Rectal smooth muscle tissue (tissue), 1 donor: ENCODE results near the gene LSG1.

ENCODE experiments used
- H3K27ac ChIP-seq: one replicate; pipeline ENCODE4 v1.7.0; 2013; ENCODE audit warnings: low read depth, low read length, inconsistent platforms
- H3K27me3 ChIP-seq: one replicate; pipeline ENCODE4 v1.7.0; 2013; ENCODE audit warnings: low read length; ENCODE audit not compliant: control insufficient read depth, insufficient read depth
- H3K36me3 ChIP-seq: one replicate; pipeline ENCODE4 v1.7.0; 2013; ENCODE audit warnings: low read length; ENCODE audit not compliant: control insufficient read depth, insufficient read depth
- H3K4me1 ChIP-seq: one replicate; pipeline ENCODE4 v1.7.0; 2013; ENCODE audit warnings: low read length; ENCODE audit not compliant: control insufficient read depth, insufficient read depth
- H3K4me3 ChIP-seq: one replicate; pipeline ENCODE4 v1.7.0; 2013; ENCODE audit warnings: low read length
- H3K9ac ChIP-seq: one replicate; pipeline ENCODE4 v1.7.0; 2013; ENCODE audit warnings: low read length

LSG1 gene

GRCh38 chr3:194664857-194665256 is 7.1 kb downstream of the LSG1 start:
- H3K9ac ChIP-seq = no peak overlapping the region

GRCh38 chr3:194661946-194662345 is 10.0 kb downstream of the LSG1 start:
- Histone ChIP-seq H3K27me3 (no peaks in the 10 kb centered on the region), H3K9ac (no peak overlapping the region), H3K4me3 (no peak overlapping the region), H3K36me3 (peaks cover 28% of the 10 kb centered on the region), H3K27ac (no peak overlapping the region), H3K4me1 (no peaks in the 10 kb centered on the region)

More at GRCh38 chr3:194664857-194665256, 7.1 kb downstream of the LSG1 start:
- H3K36me3 ChIP-seq = peaks cover 21% of the 10 kb centered on the region
- no peak overlapping the region for H3K4me3 ChIP-seq
- H3K27ac ChIP-seq = no peak overlapping the region
- no peaks in the 10 kb centered on the region for H3K27me3 ChIP-seq
- H3K4me1 ChIP-seq = no peaks in the 10 kb centered on the region

GRCh38 chr3:194661374-194661773 is 10.6 kb downstream of the LSG1 start:
- Histone ChIP-seq H3K27ac (no peak overlapping the region), H3K36me3 (peaks cover 28% of the 10 kb centered on the region), H3K9ac (no peak overlapping the region), H3K27me3 (no peaks in the 10 kb centered on the region), H3K4me3 (no peak overlapping the region), H3K4me1 (no peaks in the 10 kb centered on the region)

GRCh38 chr3:194659778-194660177 is 12.2 kb downstream of the LSG1 start:
- no peak overlapping the region for H3K4me3 ChIP-seq
- no peaks in the 10 kb centered on the region for H3K4me1 ChIP-seq
- H3K9ac ChIP-seq = no peak overlapping the region
- H3K27ac ChIP-seq = no peak overlapping the region
- peaks cover 21% of the 10 kb centered on the region for H3K36me3 ChIP-seq
- no peaks in the 10 kb centered on the region for H3K27me3 ChIP-seq

- H3K27me3 ChIP-seq = no peaks in the 10 kb centered on the region
- H3K4me3 ChIP-seq = no peak overlapping the region
- H3K36me3 ChIP-seq = peaks cover 23% of the 10 kb centered on the region
- no peak overlapping the region for H3K9ac ChIP-seq
- H3K4me1 ChIP-seq = no peaks in the 10 kb centered on the region
- H3K27ac ChIP-seq = no peak overlapping the region
Measured at GRCh38 chr3:194658477-194659242, 13.3 kb downstream of the LSG1 start.

GRCh38 chr3:194657439-194657838 is 14.6 kb downstream of the LSG1 start:
- no peak overlapping the region for H3K9ac ChIP-seq
- H3K4me1 ChIP-seq = no peaks in the 10 kb centered on the region
- peaks cover 30% of the 10 kb centered on the region for H3K36me3 ChIP-seq
- H3K4me3 ChIP-seq = no peak overlapping the region
- H3K27me3 ChIP-seq = no peaks in the 10 kb centered on the region
- no peak overlapping the region for H3K27ac ChIP-seq

- Histone ChIP-seq H3K9ac (no peak overlapping the region), H3K4me1 (no peaks in the 10 kb centered on the region), H3K27me3 (no peaks in the 10 kb centered on the region), H3K36me3 (peaks cover 28% of the 10 kb centered on the region), H3K27ac (no peak overlapping the region), H3K4me3 (no peak overlapping the region)
Measured at GRCh38 chr3:194654443-194654842, 17.5 kb downstream of the LSG1 start.

GRCh38 chr3:194647747-194648146 is 24.2 kb downstream of the LSG1 start:
- H3K27ac ChIP-seq = no peak overlapping the region
- no peak overlapping the region for H3K4me3 ChIP-seq
- H3K4me1 ChIP-seq = no peaks in the 10 kb centered on the region
- no peaks in the 10 kb centered on the region for H3K27me3 ChIP-seq
- H3K36me3 ChIP-seq = peaks cover 38% of the 10 kb centered on the region
- no peak overlapping the region for H3K9ac ChIP-seq

- H3K9ac ChIP-seq = no peak overlapping the region
- peaks cover 17% of the 10 kb centered on the region for H3K36me3 ChIP-seq
- no peak overlapping the region for H3K27ac ChIP-seq
- no peak overlapping the region for H3K4me3 ChIP-seq
- no peaks in the 10 kb centered on the region for H3K27me3 ChIP-seq
- H3K4me1 ChIP-seq = no peaks in the 10 kb centered on the region
Measured at GRCh38 chr3:194642769-194643168, 29.2 kb downstream of the LSG1 start.

GRCh38 chr3:194640829-194641228 is 31.2 kb downstream of the LSG1 start:
- Histone ChIP-seq H3K36me3 (peaks cover 13% of the 10 kb centered on the region), H3K4me3 (no peak overlapping the region), H3K4me1 (no peaks in the 10 kb centered on the region), H3K9ac (no peak overlapping the region), H3K27ac (no peak overlapping the region), H3K27me3 (no peaks in the 10 kb centered on the region)

- H3K4me3 ChIP-seq = no peak overlapping the region
- no peak overlapping the region for H3K9ac ChIP-seq
- no peaks in the 10 kb centered on the region for H3K27me3 ChIP-seq
- no peaks in the 10 kb centered on the region for H3K4me1 ChIP-seq
- H3K27ac ChIP-seq = no peak overlapping the region
- H3K36me3 ChIP-seq = peaks cover 3% of the 10 kb centered on the region
Measured at GRCh38 chr3:194638991-194639605, 32.9 kb downstream of the LSG1 start.

GRCh38 chr3:194637541-194638400 is 34.2 kb downstream of the LSG1 start:
- H3K27ac ChIP-seq = no peak overlapping the region
- H3K27me3 ChIP-seq = no peaks in the 10 kb centered on the region
- H3K4me1 ChIP-seq = no peaks in the 10 kb centered on the region
- H3K4me3 ChIP-seq = no peak overlapping the region
- no peaks in the 10 kb centered on the region for H3K36me3 ChIP-seq
- H3K9ac ChIP-seq = no peak overlapping the region
